ENCODE results near the gene CDH4.

DNA sequence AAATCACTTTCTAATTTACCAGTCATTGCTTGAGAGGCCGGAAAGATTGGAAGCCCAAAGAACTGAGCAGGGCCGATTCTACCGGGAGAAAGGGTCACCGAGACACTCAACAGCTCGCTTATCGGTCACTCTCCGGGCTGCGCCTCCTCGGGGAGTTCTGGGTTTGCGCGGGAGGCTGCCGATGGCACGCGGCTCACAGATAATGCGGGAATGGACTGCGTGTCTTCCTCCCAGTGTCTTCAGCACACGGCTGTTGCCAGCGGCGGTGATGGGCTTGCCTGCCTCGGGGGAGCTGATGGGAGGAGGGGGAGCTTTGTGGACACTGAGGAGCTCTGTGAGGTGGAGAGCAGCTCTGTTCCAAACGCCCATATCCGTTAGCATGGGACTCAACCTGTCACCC is 314.6 kb downstream of the CDH4 start:
- TF ChIP-seq, protein P1, sequence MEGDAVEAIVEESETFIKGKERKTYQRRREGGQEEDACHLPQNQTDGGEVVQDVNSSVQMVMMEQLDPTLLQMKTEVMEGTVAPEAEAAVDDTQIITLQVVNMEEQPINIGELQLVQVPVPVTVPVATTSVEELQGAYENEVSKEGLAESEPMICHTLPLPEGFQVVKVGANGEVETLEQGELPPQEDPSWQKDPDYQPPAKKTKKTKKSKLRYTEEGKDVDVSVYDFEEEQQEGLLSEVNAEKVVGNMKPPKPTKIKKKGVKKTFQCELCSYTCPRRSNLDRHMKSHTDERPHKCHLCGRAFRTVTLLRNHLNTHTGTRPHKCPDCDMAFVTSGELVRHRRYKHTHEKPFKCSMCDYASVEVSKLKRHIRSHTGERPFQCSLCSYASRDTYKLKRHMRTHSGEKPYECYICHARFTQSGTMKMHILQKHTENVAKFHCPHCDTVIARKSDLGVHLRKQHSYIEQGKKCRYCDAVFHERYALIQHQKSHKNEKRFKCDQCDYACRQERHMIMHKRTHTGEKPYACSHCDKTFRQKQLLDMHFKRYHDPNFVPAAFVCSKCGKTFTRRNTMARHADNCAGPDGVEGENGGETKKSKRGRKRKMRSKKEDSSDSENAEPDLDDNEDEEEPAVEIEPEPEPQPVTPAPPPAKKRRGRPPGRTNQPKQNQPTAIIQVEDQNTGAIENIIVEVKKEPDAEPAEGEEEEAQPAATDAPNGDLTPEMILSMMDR (IDR thresholded peaks at IDR 0.05): no peak
- no peak for TF ChIP-seq EZH2phosphoT487 (IDR thresholded peaks at IDR 0.05)
- no peak for TF ChIP-seq EZH2 (IDR thresholded peaks at IDR 0.05)

Data from neural progenitor cell (in vitro differentiated cells).